Activated T-helper 9 cell treated with anti-CD3 and anti-CD28 coated beads, Interleukin-2, amount 50 U/mL, for 16 hours (primary cell): ENCODE measurements around the gene TMEM250.

ENCODE experiments used
- DNase-seq: peaks from one replicate; pipeline ENCODE4 v3.0.0-alpha.2; 2020; ENCODE audit warnings: low read depth

The TMEM250 gene

GRCh38 chr9:136147890-136148714 is 29.4 kb upstream of the TMEM250 start:
- DNase-seq, result no peak

GRCh38 chr9:136147038-136147889 is 28.6 kb upstream of the TMEM250 start:
- no peak for DNase-seq

DNA sequence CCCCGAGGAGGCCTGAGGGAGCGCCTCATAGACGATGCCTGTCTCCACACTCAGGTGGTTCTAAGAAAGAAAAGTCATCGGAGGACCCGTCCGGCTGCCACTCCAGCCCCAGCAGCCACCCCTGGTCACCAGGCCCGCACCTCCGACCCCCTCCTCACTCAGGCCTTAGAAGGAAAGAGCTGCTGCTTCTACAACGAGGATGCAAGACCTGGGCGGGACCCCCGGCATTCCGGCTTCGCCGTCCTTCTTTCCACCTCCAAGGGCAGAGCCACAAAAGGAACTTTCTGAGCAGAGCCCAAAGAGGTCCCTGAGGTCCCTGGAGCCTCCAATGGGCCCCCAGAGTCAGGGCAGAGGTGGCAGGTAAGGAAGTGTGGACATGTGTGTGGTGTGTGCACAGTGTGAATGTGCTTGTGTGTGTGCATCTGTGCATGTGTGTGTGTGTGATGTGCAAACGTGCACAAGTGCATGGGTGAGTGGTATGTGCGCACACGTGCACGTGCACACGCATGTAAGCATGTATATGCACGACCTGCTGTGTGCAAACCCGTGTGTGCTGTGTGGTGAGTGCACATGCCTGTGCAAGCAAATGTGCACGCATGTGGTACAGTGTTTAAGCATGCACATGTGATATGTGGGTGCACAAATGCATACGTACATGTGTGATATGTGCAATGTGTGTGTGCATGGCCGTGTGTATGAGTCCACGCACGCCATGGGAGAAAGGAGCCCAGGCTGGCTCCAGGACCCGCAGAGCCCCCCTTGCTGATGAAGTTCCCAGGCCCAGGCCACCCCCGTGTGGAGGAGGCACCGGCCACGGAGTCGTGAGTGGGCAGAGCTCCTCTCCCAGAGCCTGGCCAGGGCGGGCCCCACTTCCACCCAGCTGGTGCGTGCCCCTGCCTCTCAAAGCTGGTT is 27.7 kb upstream of the TMEM250 start:
- DNase-seq, result no peak

- no peak for DNase-seq
Observed at GRCh38 chr9:136145580-136145979, 26.9 kb upstream of the TMEM250 start.

DNA sequence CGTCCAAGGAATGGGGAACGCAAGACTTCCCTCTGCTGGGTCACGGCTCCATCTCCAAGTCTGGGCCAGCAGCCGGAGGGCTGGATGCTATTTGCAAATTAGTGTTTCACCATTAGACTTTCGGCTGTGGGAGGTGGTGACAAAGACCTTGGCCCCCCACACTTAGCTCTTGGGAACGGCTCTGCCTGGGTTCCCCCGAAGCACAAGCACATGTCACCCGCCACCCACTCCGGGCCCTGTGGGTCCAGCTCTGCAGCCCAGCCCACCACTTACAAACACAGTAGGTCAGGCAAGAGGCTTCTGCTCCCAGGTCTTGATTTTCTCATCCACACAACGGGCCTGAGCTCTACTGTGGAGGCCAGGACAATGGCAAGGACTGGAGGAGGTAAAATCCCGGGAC is 25.8 kb upstream of the TMEM250 start:
- no peak for DNase-seq

DNA sequence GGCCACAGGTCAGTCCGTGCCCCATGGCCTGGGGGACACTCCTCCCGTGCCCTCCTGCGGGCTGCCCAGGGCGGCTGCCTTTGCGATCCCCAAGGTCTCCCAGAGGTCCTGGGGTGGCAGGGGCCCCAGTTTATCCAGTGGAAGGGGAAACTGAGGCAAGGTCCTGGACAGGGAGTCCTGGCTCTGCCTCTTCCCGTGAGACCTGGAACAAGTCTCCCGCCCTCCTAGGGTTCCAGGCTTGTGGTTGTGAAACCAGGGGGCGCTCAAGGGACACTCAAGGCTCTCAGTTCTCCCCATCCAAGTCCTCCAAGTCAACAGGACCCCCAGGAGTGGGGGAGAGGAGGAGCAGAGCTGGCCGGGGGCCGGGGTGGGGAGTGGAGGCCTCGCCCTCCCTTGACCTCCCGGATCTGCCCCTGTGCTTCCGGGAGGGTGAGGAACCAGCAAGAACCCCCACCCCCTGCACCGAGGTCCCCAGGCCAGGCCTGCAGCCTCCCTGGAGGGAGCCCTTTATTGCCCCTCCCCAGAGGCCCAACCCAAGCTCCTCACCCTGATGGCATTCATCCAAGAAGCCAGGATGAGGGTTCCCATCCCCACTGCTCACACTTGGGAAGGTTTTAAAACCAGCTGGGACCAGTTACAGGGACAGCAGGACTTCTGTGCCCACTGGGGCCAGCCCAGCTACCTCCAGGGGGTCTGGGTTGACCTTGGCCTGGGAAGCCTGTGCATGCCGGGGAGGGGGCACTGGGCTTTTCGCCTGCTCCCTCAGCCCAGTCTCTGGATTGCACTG is 24.7 kb upstream of the TMEM250 start:
- no peak for DNase-seq

DNA sequence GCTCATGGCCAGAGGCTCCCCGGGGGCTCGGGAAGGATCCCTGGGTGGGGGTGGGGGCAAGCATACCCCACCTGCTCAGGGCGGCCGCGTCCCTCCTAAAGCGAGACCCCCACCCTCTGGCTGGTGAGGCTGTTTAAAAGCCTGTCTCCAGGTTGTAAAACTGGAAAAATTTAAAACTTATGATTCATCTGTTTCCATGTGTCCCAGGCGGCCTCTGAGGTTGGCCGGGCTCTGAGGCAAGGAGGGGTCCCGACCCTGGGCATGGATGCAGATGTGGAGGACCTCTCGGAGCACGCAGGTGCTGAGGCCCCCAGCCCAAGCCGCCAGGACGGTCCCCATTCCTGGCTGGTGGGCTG is 24.2 kb upstream of the TMEM250 start:
- DNase-seq, result no peak

DNA sequence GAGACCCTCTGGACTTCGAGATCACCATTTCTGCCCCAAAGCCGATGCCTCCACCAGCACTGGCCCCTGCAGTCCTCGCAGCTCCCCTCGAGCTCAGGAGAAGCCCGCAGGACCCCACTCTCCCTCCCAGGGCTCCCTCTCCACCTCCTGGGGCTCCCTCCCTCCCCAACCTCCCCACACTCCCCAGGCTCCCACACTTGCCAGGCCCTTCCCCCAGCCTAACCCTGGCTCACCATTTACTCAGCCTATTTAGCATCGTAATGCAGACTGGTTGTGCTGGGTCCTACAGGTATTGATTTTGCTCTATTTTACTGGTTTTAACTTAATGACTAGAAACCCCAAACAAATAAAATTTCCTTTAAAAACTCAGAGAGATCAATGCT is 23.7 kb upstream of the TMEM250 start:
- DNase-seq, result no peak

GRCh38 chr9:136141682-136142413 is 23.2 kb upstream of the TMEM250 start:
- DNase-seq, result no peak

GRCh38 chr9:136140966-136141365 is 22.3 kb upstream of the TMEM250 start:
- no peak for DNase-seq

DNA sequence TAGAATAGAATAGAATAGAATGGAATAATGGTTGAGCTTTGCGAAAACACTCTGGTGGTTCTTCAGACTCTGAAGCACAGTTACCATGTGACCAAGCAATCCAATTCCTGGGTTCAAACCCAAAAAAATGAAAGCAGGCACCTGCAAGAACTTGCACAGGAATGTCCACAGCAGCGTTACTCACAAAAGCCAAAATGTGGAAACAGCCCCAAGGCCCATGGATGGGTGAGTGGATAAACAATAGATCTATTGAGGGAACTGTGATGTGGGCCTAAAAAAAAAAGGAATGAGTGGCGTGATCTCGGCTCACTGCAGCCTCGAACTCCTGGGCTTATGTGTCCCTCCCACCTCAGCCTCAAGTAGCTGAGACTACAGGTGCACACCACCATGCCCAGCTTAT is 21.4 kb upstream of the TMEM250 start:
- DNase-seq, result no peak

DNA sequence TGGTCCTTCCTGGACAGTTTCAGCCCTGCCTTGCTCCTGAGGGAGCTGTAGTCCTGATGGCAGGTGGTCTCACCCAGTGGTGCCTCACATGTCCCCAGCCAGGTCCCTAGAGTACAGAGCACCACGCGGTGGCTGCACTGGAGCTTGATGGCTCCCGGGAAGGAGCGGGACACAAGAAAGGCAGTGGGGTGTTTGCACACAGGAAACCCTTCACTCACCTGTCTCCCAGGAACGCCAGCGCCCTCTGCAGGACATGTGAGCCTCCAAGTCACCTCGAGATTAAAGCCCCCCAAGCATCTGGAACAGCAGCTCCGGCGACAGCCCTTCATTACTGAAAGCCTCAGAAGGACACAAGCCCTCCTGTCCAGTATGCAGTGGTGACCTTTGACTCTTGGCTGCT is 19.9 kb upstream of the TMEM250 start:
- no peak for DNase-seq

DNA sequence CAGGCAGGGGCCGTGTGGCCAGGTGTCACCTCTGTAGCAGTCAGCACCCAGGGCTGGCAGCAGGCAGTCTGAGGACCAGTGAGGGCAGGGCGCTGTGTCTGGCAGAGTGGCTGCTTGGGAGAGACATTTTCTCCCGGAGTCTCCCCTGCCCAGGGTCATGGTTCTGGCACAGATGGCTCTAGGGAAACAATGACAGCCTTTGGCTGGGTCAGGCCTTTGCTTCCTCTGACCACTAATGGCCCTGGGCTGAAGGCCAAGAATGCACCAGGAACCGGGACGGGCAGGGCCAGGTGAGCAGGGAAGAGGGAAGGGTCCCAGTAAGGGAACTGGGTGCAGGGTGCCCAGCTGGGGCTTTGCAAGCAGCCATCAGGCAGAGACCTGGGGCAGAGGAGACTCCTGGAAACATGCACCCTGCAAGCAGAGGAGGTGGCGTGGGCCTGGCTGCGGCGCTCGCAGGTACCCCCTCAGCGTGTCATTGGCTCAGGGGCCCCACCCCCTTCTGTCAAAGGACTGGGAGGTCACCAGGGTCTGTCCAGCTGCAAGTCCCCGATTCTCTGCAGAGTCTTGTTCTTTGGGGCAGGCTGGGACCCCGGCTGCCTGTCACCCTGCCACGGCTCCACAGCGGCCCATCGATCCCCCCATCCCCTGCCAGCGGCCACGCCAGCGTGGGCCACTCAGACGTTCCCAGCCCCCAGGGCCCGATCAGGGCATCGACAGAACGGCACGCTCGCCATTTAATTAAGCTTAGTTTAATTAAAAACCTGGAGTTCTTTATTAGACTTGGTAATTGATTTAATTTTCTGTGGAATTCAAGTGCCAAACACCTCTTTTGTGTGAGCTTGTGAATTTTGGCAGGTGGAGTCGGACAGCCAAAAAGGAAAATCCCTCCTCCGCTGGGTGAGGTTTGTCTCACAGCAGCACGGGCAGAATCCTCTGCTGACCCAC is 18.9 kb upstream of the TMEM250 start:
- DNase-seq, result no peak

- no peak for DNase-seq
Observed at GRCh38 chr9:136136127-136136925, 17.7 kb upstream of the TMEM250 start.

DNA sequence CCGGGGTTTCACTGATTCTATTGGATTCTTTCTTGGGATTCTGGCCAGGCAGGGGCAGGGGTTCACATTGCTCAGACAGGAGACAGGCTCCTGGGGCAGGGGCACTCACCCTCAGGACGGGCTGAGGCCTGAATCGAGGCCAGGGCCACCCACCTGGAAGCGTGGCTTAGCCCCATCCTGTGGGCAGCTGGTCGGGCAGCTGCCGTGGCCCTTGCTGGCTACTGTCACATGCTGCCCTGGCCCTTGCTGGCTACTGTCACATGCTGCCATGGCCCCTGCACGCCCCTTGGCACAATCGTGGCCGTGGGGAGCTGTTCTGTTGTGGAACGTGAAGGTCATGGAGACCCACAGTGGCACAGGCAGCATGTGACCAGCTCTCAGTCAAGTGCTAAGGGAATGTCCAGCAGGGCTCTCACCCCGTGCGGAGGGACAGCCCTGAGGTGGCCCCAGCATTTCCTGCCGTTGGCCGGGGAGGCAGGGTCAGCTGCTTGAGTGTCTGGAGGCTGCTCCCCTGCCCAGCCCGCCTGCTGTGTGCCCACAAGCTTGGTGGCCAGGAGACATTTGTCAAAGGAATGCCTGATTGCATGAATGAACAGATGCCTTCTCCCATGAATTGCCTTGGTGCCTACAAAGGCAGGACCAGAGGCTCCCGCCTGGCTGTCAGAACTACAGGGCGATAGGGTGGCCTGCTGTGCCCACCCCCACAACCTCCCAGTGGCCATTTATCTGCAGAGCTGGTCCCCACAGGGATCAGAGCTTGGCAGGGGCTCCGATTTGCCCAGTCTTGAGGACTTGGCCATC is 16.9 kb upstream of the TMEM250 start:
- no peak for DNase-seq

GRCh38 chr9:136133959-136134484 is 15.3 kb upstream of the TMEM250 start:
- DNase-seq, result no peak

DNA sequence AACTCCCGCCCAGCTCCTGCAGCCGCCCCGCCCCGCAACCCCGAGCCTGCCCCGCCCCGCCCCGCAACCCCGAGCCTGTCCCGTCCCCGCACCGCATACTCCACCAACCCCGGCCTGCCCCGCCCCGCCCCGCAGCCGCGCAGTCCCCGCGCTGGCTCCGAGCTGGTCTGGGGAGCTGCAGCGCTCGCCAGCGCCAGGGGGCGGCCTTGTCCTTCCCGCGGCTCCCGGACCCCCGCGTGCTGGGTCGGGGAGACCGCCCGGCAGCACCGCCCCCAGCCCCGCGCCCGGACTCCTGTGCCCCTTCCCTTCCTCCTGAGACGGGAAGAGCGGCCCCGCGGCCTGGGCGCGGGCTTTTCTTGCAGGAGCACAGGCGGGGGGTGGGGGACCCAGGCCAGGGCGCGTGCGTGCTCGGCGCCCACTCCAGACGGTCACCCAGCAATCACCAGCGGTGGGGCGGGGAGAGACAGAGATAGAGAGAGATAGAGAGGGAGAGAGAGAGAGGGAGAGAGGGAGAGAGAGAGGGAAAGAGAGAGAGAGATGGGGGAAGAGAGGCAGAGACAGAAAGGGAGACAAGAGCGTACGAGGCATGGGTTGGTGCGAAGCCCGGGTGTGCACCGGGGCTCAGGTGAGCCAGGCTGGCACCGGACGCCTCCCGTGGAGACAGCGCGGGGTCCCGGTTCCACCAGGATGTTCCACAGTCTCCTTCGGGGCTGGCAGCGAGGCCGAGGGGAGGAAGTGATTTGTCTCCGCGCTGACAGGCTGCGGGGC is 14.7 kb upstream of the TMEM250 start:
- no peak for DNase-seq
